ENCODE data around the gene TXNDC9.

DNA sequence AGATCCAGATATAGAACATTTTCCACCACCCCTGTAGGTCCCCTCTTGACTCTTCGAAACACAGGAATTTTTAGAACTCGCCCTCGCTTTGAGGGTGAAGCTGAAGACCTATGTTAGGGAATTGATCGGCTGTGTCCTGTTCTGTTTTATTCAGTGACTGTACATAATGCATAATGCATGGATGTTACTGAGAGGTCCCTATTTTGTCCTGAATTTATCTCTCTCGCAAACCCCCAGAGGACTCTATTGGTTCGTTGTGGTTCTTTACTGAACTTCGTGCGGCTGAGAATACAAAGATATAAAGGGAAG lies 625 bp upstream of the TXNDC9 start:
- TF ChIP-seq CTCF (IDR thresholded peaks at IDR 0.05; ENCODE audit: insufficient read depth, low read length, poor library complexity, severe bottlenecking) (no peak), EZH2phosphoT487 (conservative IDR thresholded peaks at IDR 0.05; ENCODE audit: low read length) (no peak)

All from SU-DHL-6 (cell line).